ENCODE results near the gene OPA3. TPM values are rescaled to one million over a fixed set of nuclear protein-coding genes. Genes with fewer than 3 reads are reported as not detected.

The OPA3 gene
- total and polyA plus RNA-seq, 4 donors = 3.5 to 13.6 (median 7.7) TPM

DNA sequence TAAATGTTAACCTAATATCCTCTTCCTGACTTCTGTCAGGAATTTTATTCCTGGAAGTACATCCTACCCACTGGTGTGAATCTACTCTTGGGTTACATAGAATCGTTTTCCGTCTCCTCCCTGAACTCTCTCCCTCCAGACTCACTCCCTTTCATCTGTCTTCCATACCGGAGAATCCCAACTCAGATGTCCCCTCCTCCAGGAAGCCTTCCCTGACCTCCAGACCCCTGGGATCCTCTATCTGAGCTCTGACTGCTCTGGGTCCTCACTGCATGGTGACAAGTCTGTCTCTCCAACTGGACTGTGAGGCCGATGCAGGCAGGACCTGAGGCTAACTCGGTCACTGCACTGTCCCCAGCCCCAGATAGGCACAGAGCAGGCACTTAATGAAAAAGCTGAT, 24.6 kb downstream of the OPA3 start:
- H3K36me3 ChIP-seq (ENCODE audit: control insufficient read depth in 4 of 4, insufficient read depth in 4 of 4, low read length in 4 of 4) = no peaks in the 10 kb centered on the region
- ATAC-seq (ENCODE audit: insufficient read depth, low FRiP score) = no peak
- WGBS, 2 donors = 91 to 92% methylated on average over 5 of the region's 5 CpGs
- H3K27me3 ChIP-seq (ENCODE audit: control insufficient read depth in 3 of 3, insufficient read depth in 3 of 3, low read length in 2 of 3) = no peaks in the 10 kb centered on the region
- no peaks in the 10 kb centered on the region for H3K9me3 ChIP-seq (ENCODE audit: control insufficient read depth in 4 of 4, insufficient read depth in 3 of 4, low read length in 3 of 4)
- TF ChIP-seq, protein P1, sequence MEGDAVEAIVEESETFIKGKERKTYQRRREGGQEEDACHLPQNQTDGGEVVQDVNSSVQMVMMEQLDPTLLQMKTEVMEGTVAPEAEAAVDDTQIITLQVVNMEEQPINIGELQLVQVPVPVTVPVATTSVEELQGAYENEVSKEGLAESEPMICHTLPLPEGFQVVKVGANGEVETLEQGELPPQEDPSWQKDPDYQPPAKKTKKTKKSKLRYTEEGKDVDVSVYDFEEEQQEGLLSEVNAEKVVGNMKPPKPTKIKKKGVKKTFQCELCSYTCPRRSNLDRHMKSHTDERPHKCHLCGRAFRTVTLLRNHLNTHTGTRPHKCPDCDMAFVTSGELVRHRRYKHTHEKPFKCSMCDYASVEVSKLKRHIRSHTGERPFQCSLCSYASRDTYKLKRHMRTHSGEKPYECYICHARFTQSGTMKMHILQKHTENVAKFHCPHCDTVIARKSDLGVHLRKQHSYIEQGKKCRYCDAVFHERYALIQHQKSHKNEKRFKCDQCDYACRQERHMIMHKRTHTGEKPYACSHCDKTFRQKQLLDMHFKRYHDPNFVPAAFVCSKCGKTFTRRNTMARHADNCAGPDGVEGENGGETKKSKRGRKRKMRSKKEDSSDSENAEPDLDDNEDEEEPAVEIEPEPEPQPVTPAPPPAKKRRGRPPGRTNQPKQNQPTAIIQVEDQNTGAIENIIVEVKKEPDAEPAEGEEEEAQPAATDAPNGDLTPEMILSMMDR (IDR thresholded peaks at IDR 0.05; ENCODE audit: control extremely low read depth, extremely low read depth) = no peak
- H3K27ac ChIP-seq (ENCODE audit: low read depth in 1 of 2, low read length in 1 of 2) = no peak overlapping the region
- peaks cover 0 to 1% (median 0%) of the 10 kb centered on the region in 5 donors for H3K4me1 ChIP-seq (ENCODE audit: control insufficient read depth in 5 of 5, insufficient read depth in 5 of 5, low read length in 5 of 5)
- H3K4me3 ChIP-seq = no peak overlapping the region
- no peak overlapping the region for H3K9ac ChIP-seq (ENCODE audit: insufficient read depth in 1 of 2, low read length in 2 of 2)
- no peak for DNase-seq

DNA sequence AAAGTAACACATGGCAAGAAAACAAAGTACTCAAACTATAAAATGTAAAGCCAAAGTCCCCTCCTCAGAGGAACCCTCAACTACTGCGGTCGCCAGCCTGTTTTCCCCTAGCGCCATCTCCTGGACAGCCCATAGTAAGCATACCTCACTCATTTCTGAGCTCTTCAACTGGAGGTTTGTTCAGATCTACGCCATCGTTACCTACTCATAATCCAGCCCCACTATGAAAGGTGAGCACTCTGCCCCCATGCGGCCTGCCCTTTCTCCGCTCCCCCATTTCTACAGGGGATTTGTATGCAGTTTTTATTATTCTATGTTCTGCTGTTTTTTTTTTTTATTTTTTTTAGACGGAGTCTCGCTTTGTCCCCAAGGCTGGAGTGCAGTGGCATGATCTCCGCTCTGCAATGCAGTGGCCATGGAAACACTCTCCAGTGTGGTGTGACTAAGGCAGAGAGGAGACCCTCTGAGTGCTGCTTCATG, 26.2 kb downstream of the OPA3 start:
- no peaks in the 10 kb centered on the region for H3K27me3 ChIP-seq (ENCODE audit: control insufficient read depth in 3 of 3, insufficient read depth in 3 of 3, low read length in 2 of 3)
- H3K4me1 ChIP-seq (ENCODE audit: control insufficient read depth in 5 of 5, insufficient read depth in 5 of 5, low read length in 5 of 5) = peaks cover 0 to 1% (median 0%) of the 10 kb centered on the region in 5 donors
- ATAC-seq (ENCODE audit: insufficient read depth, low FRiP score) (peak; percentile 66), DNase-seq (peak; percentile 42 to 59 (median 51))
- H3K36me3 ChIP-seq (ENCODE audit: control insufficient read depth in 4 of 4, insufficient read depth in 4 of 4, low read length in 4 of 4) = peaks cover 0 to 2% (median 0%) of the 10 kb centered on the region in 4 donors
- no peak overlapping the region for H3K4me3 ChIP-seq
- H3K9ac ChIP-seq (ENCODE audit: insufficient read depth in 1 of 2, low read length in 2 of 2) = no peak overlapping the region
- WGBS, 2 donors = 35 to 50% methylated on average over 10 of the region's 10 CpGs
- TF ChIP-seq, protein P1 (IDR thresholded peaks at IDR 0.05; ENCODE audit: control extremely low read depth, extremely low read depth) = peak; percentile 17
- H3K27ac ChIP-seq (ENCODE audit: low read depth in 1 of 2, low read length in 1 of 2) = no peak overlapping the region
- H3K9me3 ChIP-seq (ENCODE audit: control insufficient read depth in 4 of 4, insufficient read depth in 3 of 4, low read length in 3 of 4) = no peaks in the 10 kb centered on the region

DNA sequence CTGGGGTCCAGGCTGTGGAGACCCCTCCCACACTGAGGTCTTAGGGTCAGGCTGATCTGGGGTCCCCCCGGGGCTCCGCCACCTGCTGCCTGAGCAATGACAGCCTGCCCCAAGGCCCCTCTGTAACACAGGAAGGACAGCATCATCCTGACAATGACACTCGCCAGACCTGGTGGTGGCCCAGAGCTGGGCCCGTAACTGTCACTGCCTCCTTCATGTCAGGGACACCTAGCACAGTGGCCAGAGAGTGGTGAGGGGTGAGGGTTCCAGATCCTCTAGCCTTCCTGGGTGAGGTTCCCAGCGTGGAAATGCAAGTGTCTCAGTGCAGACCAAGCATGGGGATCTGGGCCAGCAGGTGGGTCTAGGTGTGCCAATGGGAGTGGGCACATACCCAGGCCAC, 27.8 kb downstream of the OPA3 start:
- peaks cover 0 to 1% (median 0%) of the 10 kb centered on the region in 5 donors for H3K4me1 ChIP-seq (ENCODE audit: control insufficient read depth in 5 of 5, insufficient read depth in 5 of 5, low read length in 5 of 5)
- TF ChIP-seq, protein P1 (IDR thresholded peaks at IDR 0.05; ENCODE audit: control extremely low read depth, extremely low read depth) = no peak
- ATAC-seq (ENCODE audit: insufficient read depth, low FRiP score) (no peak), DNase-seq (no peak)
- WGBS, 2 donors = 91 to 93% methylated on average over 5 of the region's 5 CpGs
- H3K36me3 ChIP-seq (ENCODE audit: control insufficient read depth in 4 of 4, insufficient read depth in 4 of 4, low read length in 4 of 4) = peaks cover 0 to 9% (median under 1%) of the 10 kb centered on the region in 4 donors
- no peak overlapping the region for H3K4me3 ChIP-seq
- no peak overlapping the region for H3K9ac ChIP-seq (ENCODE audit: insufficient read depth in 1 of 2, low read length in 2 of 2)
- no peaks in the 10 kb centered on the region for H3K27me3 ChIP-seq (ENCODE audit: control insufficient read depth in 3 of 3, insufficient read depth in 3 of 3, low read length in 2 of 3)
- no peak overlapping the region for H3K27ac ChIP-seq (ENCODE audit: low read depth in 1 of 2, low read length in 1 of 2)
- no peaks in the 10 kb centered on the region for H3K9me3 ChIP-seq (ENCODE audit: control insufficient read depth in 4 of 4, insufficient read depth in 3 of 4, low read length in 3 of 4)

DNA sequence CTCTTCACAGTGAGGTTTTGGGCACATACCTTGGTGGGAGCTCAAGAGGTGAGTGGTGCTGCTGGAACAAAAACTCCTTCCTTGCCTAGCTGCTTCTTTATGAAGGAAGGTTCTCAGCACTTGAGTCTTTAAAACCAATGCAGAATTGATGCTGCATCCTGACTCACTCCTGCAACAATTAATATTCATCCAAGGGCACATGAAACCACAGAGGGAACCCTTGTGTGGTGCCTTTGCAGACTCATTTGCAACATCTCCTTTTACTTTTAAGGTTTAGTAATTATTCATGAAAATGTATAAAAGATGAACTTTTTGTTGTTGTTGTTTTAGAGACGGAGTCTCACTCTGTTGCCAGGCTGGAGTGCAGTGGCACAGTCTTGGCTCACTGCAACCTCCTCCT, 30.1 kb downstream of the OPA3 start:
- 91 to 92% methylated on average over 1 of the region's 1 CpG for WGBS, 2 donors
- no peaks in the 10 kb centered on the region for H3K9me3 ChIP-seq (ENCODE audit: control insufficient read depth in 4 of 4, insufficient read depth in 3 of 4, low read length in 3 of 4)
- H3K9ac ChIP-seq (ENCODE audit: insufficient read depth in 1 of 2, low read length in 2 of 2) = no peak overlapping the region
- ATAC-seq (ENCODE audit: insufficient read depth, low FRiP score) (no peak), DNase-seq (no peak)
- TF ChIP-seq, protein P1 (IDR thresholded peaks at IDR 0.05; ENCODE audit: control extremely low read depth, extremely low read depth) = no peak
- peaks cover 0 to 9% (median under 1%) of the 10 kb centered on the region in 4 donors for H3K36me3 ChIP-seq (ENCODE audit: control insufficient read depth in 4 of 4, insufficient read depth in 4 of 4, low read length in 4 of 4)
- no peak overlapping the region for H3K27ac ChIP-seq (ENCODE audit: low read depth in 1 of 2, low read length in 1 of 2)
- H3K4me1 ChIP-seq (ENCODE audit: control insufficient read depth in 5 of 5, insufficient read depth in 5 of 5, low read length in 5 of 5) = peaks cover 0 to 2% (median 0%) of the 10 kb centered on the region in 5 donors
- H3K27me3 ChIP-seq (ENCODE audit: control insufficient read depth in 3 of 3, insufficient read depth in 3 of 3, low read length in 2 of 3) = no peaks in the 10 kb centered on the region
- H3K4me3 ChIP-seq = no peak overlapping the region
